Measurements from ENCODE around the gene MFAP3L.

Gene MFAP3L

DNA sequence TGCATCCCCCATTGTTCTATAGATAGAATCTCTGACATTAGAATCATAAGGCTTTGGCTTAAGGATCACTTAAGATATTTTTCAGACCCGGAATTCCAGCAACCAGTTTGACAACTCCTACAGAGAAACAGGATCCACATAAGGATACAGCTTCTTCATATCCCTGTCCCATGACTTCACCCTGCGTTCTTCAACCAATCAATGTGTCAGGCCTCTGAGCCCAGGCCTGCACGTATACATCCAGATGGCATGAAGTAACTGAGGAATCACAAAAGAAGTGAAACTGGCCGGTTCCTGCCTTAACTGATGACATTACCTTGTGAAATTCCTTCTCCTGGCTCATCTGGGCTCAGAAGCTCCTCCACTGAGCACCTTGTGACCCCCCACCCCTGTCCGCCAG lies 85.1 kb downstream of the MFAP3L start:
- DNase-seq (ENCODE audit: low read depth), result no peak

- DNase-seq (ENCODE audit: low read depth), result no peak
These were observed 85.7 kb downstream of the MFAP3L start for GRCh38 chr4:169940460-169940859.
